Chondrocyte (in vitro differentiated cells): ENCODE data around the gene NFKBIE. TPM values are rescaled to one million over a fixed set of nuclear protein-coding genes. Genes with fewer than 3 reads are reported as not detected.
A peak's percentile ranks its signal among the peaks of the same experiment; 100 is the strongest.

Experiments
- DNase-seq: peaks from one replicate; pipeline ENCODE4 v3.0.0; 2021; ENCODE audit warnings: mixed read lengths, low spot score
- H3K27ac Mint-ChIP-seq: one replicate; pipeline ENCODE4 v1.8.0; 2021; ENCODE audit warnings: mild to moderate bottlenecking, moderate library complexity, mixed read lengths; ENCODE audit not compliant: unreplicated experiment
- H3K27me3 Mint-ChIP-seq: 2 replicates; pipeline ENCODE4 v1.8.0; 2021; ENCODE audit warnings: low read depth, mixed read lengths
- H3K36me3 Mint-ChIP-seq: 2 replicates; pipeline ENCODE4 v1.8.0; 2021; ENCODE audit warnings: low read depth, mixed read lengths
- H3K4me1 Mint-ChIP-seq: 2 replicates; pipeline ENCODE4 v1.8.0; 2021; ENCODE audit warnings: low read depth, mild to moderate bottlenecking, mixed read lengths
- H3K4me3 Mint-ChIP-seq: one replicate; pipeline ENCODE4 v1.8.0; 2021; ENCODE audit warnings: mild to moderate bottlenecking, moderate library complexity, mixed read lengths; ENCODE audit not compliant: unreplicated experiment
- H3K9me3 Mint-ChIP-seq: 2 replicates; pipeline ENCODE4 v1.8.0; 2021; ENCODE audit warnings: low read depth, mixed read lengths
- total RNA-seq: library from RNA; stranded (reverse); gene quantifications from 3 replicates; pipeline ENCODE4 v1.2.1, GENCODE V29; 2021
- TF ChIP-seq, protein P1 (sequence below): fragments of 200-600 bp; sonication (generic); IDR thresholded peaks from 2 replicates; pipeline ENCODE4 v1.5.0; 2021; ENCODE audit warnings: antibody characterized with exemption, mild to moderate bottlenecking, moderate library complexity

NFKBIE gene
- total RNA-seq, 1 donor from 2014 or later = 6.2 TPM

DNA sequence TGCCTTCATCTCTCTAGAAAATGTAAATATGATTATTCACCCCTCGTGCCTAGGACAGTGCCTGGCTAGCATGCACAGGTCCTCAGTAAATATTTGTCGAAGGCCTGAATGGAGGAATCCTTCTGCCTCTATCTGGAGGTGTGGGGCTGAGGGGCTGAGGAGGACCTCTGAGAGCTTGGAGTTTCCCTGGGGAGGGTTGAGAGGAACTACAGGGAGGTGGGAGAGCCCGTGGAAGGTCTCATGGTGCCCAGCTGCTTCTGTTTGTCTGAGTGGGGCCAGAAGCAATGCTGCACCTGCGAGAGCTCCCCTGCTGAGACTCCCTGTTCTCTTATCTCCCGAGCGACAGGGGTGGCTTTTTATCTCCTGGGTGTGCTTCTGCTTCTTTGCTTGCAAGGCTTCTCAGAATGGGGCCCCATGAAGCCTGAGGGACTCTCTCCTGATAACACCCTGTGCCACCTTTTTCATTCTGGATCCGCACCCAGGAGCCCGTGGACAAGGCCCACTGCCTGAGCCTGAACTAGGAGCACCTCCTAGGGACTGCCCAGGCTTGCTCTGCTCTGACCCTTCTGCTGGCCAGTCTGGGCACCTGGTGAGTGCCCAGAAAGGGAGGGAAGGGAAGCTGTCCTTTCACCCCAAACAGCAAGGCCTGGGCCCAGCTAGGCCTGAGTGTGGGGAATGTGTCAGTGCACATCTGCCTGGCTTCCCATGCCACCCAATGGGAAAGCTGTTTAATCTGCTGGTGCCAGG is 39.6 kb downstream of the NFKBIE start:
- DNase-seq = no peak
- peak overlapping the region; percentile 51 for H3K27ac Mint-ChIP-seq
- TF ChIP-seq, protein P1, sequence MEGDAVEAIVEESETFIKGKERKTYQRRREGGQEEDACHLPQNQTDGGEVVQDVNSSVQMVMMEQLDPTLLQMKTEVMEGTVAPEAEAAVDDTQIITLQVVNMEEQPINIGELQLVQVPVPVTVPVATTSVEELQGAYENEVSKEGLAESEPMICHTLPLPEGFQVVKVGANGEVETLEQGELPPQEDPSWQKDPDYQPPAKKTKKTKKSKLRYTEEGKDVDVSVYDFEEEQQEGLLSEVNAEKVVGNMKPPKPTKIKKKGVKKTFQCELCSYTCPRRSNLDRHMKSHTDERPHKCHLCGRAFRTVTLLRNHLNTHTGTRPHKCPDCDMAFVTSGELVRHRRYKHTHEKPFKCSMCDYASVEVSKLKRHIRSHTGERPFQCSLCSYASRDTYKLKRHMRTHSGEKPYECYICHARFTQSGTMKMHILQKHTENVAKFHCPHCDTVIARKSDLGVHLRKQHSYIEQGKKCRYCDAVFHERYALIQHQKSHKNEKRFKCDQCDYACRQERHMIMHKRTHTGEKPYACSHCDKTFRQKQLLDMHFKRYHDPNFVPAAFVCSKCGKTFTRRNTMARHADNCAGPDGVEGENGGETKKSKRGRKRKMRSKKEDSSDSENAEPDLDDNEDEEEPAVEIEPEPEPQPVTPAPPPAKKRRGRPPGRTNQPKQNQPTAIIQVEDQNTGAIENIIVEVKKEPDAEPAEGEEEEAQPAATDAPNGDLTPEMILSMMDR = no peak
- H3K4me3 Mint-ChIP-seq = peak overlapping the region; percentile 70
- no peaks in the 10 kb centered on the region for H3K27me3 Mint-ChIP-seq
- H3K4me1 Mint-ChIP-seq = peaks cover 83% of the 10 kb centered on the region
- no peaks in the 10 kb centered on the region for H3K9me3 Mint-ChIP-seq
- peaks cover 7% of the 10 kb centered on the region for H3K36me3 Mint-ChIP-seq

DNA sequence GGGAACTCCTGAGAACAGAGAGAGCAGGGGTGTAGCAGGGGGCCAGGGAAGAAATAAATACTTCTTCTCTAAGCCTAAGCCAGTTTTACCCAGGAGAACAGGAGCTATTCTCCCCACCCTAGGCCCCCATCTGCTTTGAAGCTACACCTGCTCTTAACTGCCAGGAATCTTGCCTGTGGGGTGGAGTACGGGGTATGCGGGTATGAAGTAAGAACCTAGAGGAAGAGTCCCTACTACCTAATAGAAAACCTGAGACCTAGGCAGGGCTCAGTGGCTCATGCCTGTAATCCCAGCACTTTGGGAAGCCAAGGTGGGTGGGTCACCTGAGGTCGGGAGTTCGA is 40.4 kb downstream of the NFKBIE start:
- Mint-ChIP-seq H3K4me3 (peak overlapping the region; percentile 86), H3K27me3 (no peaks in the 10 kb centered on the region), H3K27ac (peak overlapping the region; percentile 82), H3K36me3 (peaks cover 5% of the 10 kb centered on the region), H3K9me3 (no peaks in the 10 kb centered on the region), H3K4me1 (peaks cover 85% of the 10 kb centered on the region)
- DNase-seq = no peak
- TF ChIP-seq, protein P1 = no peak

DNA sequence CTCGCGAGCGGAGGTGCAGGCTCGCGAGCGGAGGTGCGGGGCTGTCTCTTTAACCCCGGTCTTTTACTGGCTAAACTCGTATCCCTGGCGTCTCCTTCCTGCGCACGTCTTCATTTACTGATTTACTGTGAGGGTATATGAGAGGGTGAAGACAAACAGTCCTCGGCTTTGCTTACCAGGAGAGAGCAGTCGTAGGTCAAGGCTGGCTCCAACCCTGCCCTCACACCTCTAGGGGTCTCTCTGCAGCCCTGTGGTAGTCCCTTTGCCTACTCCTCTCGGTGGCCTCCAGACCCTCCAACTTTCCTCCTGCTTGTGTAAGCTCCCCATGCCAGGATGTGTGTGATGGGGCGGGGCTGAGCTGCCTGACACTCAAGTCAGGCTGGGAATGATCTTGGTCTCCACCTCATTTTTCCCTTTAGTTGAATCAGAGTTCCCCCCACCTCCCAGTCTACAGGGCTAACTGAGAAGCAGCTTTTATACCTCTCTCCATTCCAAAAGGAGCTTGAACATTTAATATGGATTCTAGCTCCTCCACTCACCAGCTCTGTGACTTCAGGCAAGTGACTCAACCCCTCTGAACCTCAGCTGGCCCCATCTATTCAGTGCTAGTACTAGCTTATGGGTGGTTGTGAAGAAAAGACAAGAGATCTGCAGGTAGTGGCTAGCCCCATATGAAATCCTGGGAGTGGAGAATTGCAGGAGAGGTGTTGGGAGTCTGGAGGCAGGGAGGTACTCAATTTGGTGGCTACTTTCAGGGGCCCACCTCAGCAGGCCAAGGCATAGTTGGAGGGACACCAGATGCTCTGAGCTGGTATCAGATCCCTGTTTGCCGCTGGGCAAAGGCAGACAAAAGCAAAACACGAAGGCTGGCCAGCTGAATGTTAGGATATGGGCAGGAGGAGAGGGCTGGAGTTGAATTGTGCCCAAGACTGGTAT is 41.1 kb downstream of the NFKBIE start:
- H3K9me3 Mint-ChIP-seq = no peaks in the 10 kb centered on the region
- H3K4me3 Mint-ChIP-seq = peak overlapping the region; percentile 86
- peaks cover 84% of the 10 kb centered on the region for H3K4me1 Mint-ChIP-seq
- H3K36me3 Mint-ChIP-seq = peaks cover 3% of the 10 kb centered on the region
- no peak for DNase-seq
- peak overlapping the region; percentile 82 for H3K27ac Mint-ChIP-seq
- TF ChIP-seq, protein P1 = no peak
- no peaks in the 10 kb centered on the region for H3K27me3 Mint-ChIP-seq

DNA sequence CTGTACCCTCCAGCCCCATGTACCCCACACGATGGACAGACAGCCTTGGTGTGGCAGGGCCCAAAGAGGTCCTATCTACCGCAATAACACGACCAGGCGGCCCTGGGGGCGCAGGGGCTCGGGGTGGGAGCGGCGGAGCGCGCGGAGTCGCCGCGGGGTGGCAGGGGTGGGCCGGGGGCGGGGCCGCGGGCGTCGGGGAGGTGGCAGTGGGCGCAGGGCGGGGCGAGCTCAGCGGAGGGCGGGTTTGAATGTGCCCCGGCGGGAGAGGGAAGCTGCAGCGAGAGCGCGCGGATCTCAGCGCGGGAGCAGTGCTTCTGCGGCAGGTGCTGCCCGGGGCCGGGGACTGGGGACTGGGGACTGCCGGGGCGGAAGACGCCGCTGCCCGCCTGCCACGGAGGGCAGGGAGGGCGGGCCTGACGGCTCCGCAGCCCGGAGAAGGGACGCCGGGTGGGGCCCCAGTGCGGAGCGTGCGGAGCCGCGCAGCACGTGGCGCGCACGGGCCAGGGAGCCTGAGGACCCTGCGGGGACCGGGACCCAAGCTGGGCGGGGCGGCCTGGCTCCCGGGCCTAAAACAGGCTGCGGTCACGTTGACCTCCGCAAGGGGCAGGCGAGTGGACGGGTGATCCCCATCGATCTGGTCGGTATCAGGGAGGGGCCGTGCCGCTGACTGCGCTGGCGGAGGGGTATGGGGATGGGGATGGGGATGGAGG is 41.9 kb downstream of the NFKBIE start, which contains the start of gene SLC29A1:
TSS of gene SLC29A1 (plus strand) at position 277 of the 710 bp plus-strand sequence. CDS start 3,719 bp downstream, outside the sequence.
- peaks cover 84% of the 10 kb centered on the region for H3K4me1 Mint-ChIP-seq
- DNase-seq = no peak
- TF ChIP-seq, protein P1 = peak; percentile 55
- H3K9me3 Mint-ChIP-seq = no peaks in the 10 kb centered on the region
- peak within 1 kb of the TSS; percentile 86 for H3K4me3 Mint-ChIP-seq
- peak within 1 kb of the TSS; percentile 100 for H3K27ac Mint-ChIP-seq
- H3K27me3 Mint-ChIP-seq = no peaks in the 10 kb centered on the region
- H3K36me3 Mint-ChIP-seq = no peaks in the 10 kb centered on the region
